Duodenal mucosa (tissue), 2 donors: ENCODE data around the gene RABEP2.
A peak's percentile ranks its signal among the peaks of the same experiment; 100 is the strongest.

Experiments used
- H3K27ac ChIP-seq: one replicate; pipeline ENCODE4 v1.7.0; 2013; ENCODE audit warnings: low read depth, low read length
- H3K27me3 ChIP-seq, 2 donors: one replicate each; pipeline ENCODE4 v1.7.0; 2013; ENCODE audit warnings: low read length in 2 of 2, control low read depth in 1 of 2; ENCODE audit not compliant: insufficient read depth in 2 of 2, control insufficient read depth in 1 of 2
- H3K36me3 ChIP-seq, 2 donors: one replicate each; pipeline ENCODE4 v1.7.0; 2013; ENCODE audit warnings: low read length in 2 of 2, control low read depth in 1 of 2; ENCODE audit not compliant: insufficient read depth in 2 of 2, control insufficient read depth in 1 of 2
- H3K4me1 ChIP-seq, 2 donors: one replicate each; pipeline ENCODE4 v1.7.0; 2013; ENCODE audit warnings: low read length in 2 of 2, control low read depth in 1 of 2; ENCODE audit not compliant: insufficient read depth in 2 of 2, control insufficient read depth in 1 of 2
- H3K4me3 ChIP-seq, 2 donors: one replicate each; pipeline ENCODE4 v1.7.0; 2013; ENCODE audit warnings: low read length in 2 of 2, low read depth in 1 of 2
- H3K9ac ChIP-seq, 2 donors: one replicate each; pipeline ENCODE4 v1.7.0; 2013; ENCODE audit warnings: low read length in 2 of 2, low read depth in 1 of 2
- H3K9me3 ChIP-seq, 2 donors: one replicate each; pipeline ENCODE4 v1.7.0; 2013; ENCODE audit warnings: low read length in 2 of 2, control low read depth in 1 of 2; ENCODE audit not compliant: control insufficient read depth in 1 of 2

RABEP2 gene

DNA sequence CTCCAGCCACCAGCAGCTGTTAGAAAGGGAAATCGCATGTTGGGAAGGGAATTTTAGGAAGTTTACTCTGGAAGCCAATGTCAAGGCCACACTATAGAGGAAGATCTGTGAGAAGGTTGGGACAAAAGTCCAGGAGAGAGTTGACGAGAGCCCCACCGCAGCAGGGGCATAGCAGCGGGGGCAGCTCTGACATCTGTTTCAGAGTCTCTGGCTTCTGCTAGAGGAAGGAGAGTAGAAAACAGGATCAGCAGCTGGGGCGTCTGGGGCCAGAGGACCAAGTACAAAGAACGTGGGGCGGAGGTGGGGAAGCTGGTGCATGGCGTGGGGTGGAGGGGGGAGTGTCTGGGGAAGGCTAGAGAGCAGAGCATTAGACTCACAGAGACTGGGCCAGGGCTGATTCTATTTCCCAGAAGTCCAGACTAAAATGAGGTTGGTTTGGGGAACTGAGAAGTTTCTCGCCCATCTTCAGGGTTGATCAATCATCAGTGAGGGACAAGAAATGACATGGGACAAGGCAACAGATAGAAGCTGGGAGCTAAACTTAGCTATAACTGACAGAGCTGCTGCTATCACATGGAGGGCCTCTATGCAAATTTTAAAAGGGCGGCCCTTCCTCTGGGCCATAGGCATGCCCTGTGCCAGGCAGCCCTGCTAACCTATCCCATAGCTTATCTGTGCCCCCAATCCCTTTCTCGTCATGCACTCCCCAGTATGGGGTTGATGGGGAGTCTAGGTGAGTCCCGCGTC is 1.2 kb downstream of the RABEP2 start:
- Histone ChIP-seq H3K4me1 (peaks cover 15 to 16% of the 10 kb centered on the region in 2 donors), H3K27me3 (no peaks in the 10 kb centered on the region), H3K36me3 (peaks cover 10 to 11% of the 10 kb centered on the region in 2 donors), H3K9me3 (no peaks in the 10 kb centered on the region), H3K4me3 (peak overlapping the region; percentile 76 to 87), H3K9ac (peak overlapping the region; percentile 74 to 79), H3K27ac (peak overlapping the region; percentile 68)

DNA sequence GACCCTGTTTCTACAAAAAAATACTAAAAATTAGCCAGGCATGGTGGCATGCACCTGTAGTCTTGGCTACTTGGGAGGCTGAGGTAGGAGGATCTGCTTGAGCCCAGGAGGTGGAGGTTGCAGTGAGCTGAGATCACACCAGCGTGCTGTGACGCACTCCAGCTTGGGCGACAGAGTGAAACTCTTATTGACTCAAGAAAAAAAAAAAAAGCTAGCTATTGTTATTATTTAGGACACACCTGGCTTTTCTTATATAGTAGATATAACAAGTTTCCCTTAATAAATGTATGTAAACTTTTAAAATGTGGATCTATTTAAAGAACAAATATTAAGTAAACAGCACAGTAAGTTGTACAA is 1.8 kb downstream of the RABEP2 start:
- peaks cover 15 to 16% of the 10 kb centered on the region in 2 donors for H3K4me1 ChIP-seq
- H3K27me3 ChIP-seq, result no peaks in the 10 kb centered on the region
- peaks cover 10 to 13% of the 10 kb centered on the region in 2 donors for H3K36me3 ChIP-seq
- H3K27ac ChIP-seq, result peak overlapping the region; percentile 53
- peak overlapping the region in 1 of 2 donors; percentile 76 for H3K4me3 ChIP-seq
- H3K9me3 ChIP-seq, result no peaks in the 10 kb centered on the region
- peak overlapping the region; percentile 57 to 74 for H3K9ac ChIP-seq

DNA sequence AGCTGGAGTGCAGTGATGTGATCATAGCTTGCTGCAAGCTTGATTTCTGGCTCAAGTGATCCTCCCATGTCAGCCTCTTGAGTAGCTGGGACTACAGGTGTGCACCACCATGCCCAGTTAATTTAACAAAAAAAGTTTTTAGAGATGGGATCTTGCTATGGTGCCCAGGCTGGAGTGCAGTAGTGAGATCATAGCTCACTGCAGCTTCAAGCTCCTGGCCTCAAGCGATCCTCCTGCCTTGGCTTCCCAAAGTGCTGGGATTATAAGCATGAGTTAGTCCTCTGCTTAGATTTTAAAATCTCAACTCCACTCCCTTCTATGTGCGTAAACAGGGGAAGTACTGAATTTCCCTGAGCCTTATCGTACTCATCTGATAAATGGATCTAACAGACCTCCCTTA is 6.3 kb downstream of the RABEP2 start:
- H3K4me3 ChIP-seq, result no peak overlapping the region
- peaks cover 14 to 44% of the 10 kb centered on the region in 2 donors for H3K36me3 ChIP-seq
- H3K27ac ChIP-seq, result no peak overlapping the region
- no peaks in the 10 kb centered on the region for H3K27me3 ChIP-seq
- H3K9ac ChIP-seq, result no peak overlapping the region
- peaks cover 9 to 11% of the 10 kb centered on the region in 2 donors for H3K4me1 ChIP-seq
- no peaks in the 10 kb centered on the region for H3K9me3 ChIP-seq

DNA sequence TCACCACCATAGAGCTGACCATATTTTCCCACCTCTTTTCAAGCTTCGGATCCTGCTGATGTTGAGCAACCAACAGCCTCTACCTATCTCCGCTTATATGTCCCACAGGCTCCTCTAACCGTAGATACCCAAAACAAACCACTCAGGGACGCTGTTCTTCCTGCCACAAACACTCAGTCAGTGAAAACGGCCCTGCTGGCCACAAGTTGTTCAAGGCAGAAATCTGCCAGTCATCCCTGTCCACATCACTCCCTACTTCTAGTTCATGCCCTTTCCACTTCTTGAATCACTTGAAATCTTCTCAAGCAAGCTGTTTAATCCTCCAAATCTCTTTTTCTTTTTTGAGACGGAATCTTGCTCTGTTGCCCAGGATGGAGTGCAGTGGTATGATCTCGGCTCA is 7.9 kb downstream of the RABEP2 start:
- peaks cover 17 to 53% of the 10 kb centered on the region in 2 donors for H3K36me3 ChIP-seq
- no peak overlapping the region for H3K9ac ChIP-seq
- no peaks in the 10 kb centered on the region for H3K9me3 ChIP-seq
- H3K4me3 ChIP-seq, result no peak overlapping the region
- H3K27me3 ChIP-seq, result no peaks in the 10 kb centered on the region
- no peaks in the 10 kb centered on the region for H3K4me1 ChIP-seq
- H3K27ac ChIP-seq, result no peak overlapping the region

DNA sequence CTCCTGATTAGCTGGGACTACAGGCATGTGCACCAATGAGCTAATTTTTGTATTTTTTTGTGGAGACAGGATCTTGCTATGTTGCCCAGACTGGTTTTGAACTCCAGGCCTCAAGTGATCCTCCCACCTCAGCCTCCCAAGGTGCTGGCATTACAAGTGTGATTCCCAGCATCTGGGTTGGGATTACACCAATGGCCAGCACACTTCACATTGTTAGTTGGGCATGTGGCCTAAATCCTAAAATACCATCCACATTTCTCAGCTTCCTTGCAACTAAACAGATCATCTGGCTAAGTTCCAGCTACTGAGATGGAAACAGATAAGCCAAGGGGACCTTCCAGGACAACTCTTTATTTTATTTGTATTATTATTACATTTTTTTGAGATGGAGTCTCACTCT is 9.9 kb downstream of the RABEP2 start:
- Histone ChIP-seq H3K27ac (no peak overlapping the region), H3K4me1 (peaks cover 7 to 8% of the 10 kb centered on the region in 2 donors), H3K36me3 (peaks cover 13 to 57% of the 10 kb centered on the region in 2 donors), H3K9ac (no peak overlapping the region), H3K27me3 (no peaks in the 10 kb centered on the region), H3K4me3 (no peak overlapping the region), H3K9me3 (no peaks in the 10 kb centered on the region)

DNA sequence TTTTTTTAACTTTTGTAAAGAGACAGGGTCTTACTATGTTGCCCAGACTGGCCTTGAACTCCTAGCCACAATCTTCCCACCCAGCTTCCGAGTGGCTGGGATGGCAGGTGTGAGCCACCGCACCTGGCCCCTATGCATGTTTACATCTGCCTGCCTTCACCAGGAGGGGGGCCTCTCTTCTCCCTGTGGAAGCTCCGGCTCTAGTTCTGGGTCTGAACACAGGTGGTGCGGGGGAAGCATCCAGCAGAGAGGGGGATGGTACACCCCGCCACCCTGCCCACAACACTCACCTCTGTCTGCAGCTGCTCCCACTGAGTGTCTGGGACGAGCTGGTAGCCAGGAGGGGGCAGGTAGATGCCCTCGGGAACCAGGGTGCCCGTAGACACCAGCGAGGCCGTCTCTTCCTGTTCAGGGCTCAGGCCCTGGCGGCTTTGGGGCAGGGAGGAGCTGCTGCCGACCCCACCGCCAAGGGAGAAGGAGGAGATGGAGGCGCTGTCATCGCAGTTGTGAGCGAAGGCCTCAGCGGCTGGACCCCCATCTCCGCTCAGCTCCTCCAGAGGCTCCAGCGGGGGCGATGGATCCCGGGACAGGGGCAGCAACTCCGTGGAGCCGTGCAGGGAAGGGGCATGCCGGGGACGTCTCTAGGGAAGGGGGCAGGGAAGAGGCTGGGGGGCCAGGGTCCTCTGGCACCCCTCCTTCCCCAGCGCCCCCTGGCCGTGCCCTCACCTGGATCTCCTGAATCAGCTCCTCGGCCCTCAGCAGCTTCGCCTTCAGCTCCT is 10.9 kb downstream of the RABEP2 start:
- Histone ChIP-seq H3K27me3 (no peaks in the 10 kb centered on the region), H3K9me3 (no peaks in the 10 kb centered on the region), H3K27ac (no peak overlapping the region), H3K36me3 (peaks cover 7 to 49% of the 10 kb centered on the region in 2 donors), H3K4me1 (peaks cover 7 to 8% of the 10 kb centered on the region in 2 donors), H3K9ac (no peak overlapping the region), H3K4me3 (no peak overlapping the region)

DNA sequence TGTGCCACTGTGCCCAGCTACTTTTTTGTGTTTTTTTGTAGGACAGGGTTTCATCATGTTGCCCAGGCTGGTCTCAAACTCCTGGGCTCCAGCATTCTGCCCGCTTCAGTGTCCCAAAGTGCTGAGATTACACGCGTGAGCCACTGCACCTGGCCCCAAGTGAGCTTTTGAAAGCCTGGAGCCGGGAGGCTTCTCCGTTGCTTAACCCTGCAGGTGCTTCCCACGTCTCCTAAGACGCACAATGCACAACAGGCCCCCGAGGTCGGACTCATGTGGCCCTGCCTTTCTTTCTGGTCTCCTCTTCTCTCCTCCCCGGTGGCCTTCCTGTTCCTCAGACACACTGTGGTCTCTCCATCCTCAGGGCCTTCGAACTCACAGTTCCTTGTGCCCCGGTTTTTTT is 12.5 kb downstream of the RABEP2 start:
- Histone ChIP-seq H3K27me3 (no peaks in the 10 kb centered on the region), H3K4me3 (no peak overlapping the region), H3K9ac (no peak overlapping the region), H3K4me1 (peaks cover 7 to 8% of the 10 kb centered on the region in 2 donors), H3K27ac (no peak overlapping the region), H3K9me3 (no peaks in the 10 kb centered on the region), H3K36me3 (peaks cover 10 to 52% of the 10 kb centered on the region in 2 donors)

DNA sequence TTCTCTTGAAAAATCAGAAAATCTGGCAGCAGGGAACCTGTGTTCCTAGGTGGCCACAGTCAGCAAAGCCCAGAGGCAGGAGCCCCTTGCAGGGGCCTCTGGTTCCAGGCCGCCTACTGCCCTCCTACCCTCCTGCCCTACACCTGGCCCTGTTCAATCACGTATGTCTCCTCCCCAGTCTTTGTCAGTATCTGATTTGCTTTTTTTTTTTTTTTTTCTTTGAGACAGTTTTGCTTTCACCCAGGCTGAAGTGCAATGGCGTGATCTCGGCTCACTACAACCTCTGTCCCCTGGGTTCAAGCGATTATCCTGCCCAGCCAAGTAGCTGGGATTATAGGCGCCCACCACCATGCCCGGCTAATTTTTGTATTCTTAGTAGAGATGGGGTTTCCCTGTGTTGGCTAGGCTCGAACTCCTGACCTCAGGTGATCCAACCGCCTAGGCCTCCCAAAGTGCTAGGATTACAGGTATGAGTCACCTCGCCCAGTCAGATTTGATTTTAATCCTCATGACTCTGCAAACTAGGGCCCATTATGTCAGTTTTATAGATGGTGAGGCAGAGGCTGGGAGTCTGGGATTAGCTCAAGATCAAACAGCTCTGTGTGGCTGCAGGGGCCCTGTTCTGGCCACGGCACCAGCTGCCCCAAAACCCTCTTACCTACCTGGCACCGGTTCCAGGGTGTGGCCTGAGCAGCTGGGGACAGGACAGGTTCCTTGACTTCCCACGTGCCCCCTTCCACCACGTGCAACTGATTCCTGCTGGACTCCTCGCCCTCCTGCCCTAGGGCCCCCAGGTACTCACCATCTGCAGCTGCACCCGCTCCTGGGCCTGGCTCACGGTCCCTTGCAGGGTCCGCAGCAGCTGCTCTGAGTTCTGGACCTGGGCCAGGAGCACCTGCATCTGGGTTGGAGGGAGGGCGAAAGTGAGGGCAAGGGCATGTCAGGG is 14.7 kb downstream of the RABEP2 start:
- H3K27me3 ChIP-seq, result no peaks in the 10 kb centered on the region
- no peaks in the 10 kb centered on the region for H3K9me3 ChIP-seq
- H3K4me1 ChIP-seq, result peaks cover 7 to 8% of the 10 kb centered on the region in 2 donors
- no peak overlapping the region for H3K27ac ChIP-seq
- no peak overlapping the region for H3K4me3 ChIP-seq
- H3K9ac ChIP-seq, result no peak overlapping the region
- peaks cover 6 to 46% of the 10 kb centered on the region in 2 donors for H3K36me3 ChIP-seq

DNA sequence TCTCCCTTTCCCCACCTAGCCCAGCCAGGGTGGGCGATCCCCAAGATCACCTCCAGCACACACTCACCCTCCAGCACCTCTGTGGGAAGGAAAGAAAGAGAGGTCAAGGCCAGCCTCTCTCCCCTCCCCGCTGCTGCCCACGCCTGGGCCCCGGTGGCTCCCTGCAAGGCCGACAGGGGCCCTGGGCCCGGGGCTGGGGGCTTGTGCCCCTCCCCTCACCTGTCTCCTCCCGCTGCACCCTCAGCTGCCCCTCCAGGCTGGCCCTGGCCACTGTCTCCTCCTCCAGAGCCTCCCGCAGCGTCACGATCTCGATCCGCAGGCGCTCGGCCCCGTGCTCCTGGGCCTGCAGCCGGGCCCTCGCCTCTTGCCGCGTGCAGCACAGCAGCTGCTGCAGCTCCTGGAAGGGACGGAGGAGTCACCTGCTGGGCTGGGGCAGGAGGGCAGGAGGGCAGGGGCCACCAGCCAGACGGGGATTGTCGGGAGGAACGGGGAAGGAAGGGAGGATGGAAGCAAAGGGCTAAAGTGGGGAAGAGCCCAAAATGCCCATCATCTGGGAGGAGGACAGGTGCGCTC is 19.2 kb downstream of the RABEP2 start:
- Histone ChIP-seq H3K36me3 (peaks cover 3 to 39% of the 10 kb centered on the region in 2 donors), H3K4me3 (no peak overlapping the region), H3K4me1 (peaks cover 4 to 5% of the 10 kb centered on the region in 2 donors), H3K27ac (no peak overlapping the region), H3K9me3 (no peaks in the 10 kb centered on the region), H3K27me3 (no peaks in the 10 kb centered on the region), H3K9ac (no peak overlapping the region)
